Calu3 (cell line): ENCODE data around the gene QKI. TPM values are rescaled to one million over a fixed set of nuclear protein-coding genes. Genes with fewer than 3 reads are reported as not detected.

ENCODE experiments used
- BruUV-seq: library from RNA; stranded (reverse); fragments of 400-500 nt; replicated peaks from 2 replicates; lab custom pipeline; 2021; lab: Mats Ljungman, UMichigan
- CTCF ChIA-PET: fragments of 300-600 bp; sonication (Branson Sonifier 250); formaldehyde crosslinking; loops from one replicate; lab custom pipeline; 2022; ENCODE audit warnings: antibody characterized with exemption; lab: Charles Lee
- DNase-seq: peaks from one replicate; pipeline ENCODE4 v3.0.0; 2022
- H3K27ac Mint-ChIP-seq: one replicate; pipeline ENCODE4 v1.8.0; 2022; ENCODE audit warnings: mixed read lengths; ENCODE audit not compliant: unreplicated experiment
- H3K27me3 Mint-ChIP-seq: one replicate; pipeline ENCODE4 v1.8.0; 2022; ENCODE audit warnings: mixed read lengths; ENCODE audit not compliant: unreplicated experiment
- H3K36me3 Mint-ChIP-seq: one replicate; pipeline ENCODE4 v1.8.0; 2022; ENCODE audit warnings: mild to moderate bottlenecking, moderate library complexity, mixed read lengths; ENCODE audit not compliant: insufficient read depth, unreplicated experiment
- H3K4me1 Mint-ChIP-seq: one replicate; pipeline ENCODE4 v1.8.0; 2022; ENCODE audit warnings: mild to moderate bottlenecking, low read depth, mixed read lengths; ENCODE audit not compliant: unreplicated experiment
- H3K4me3 Mint-ChIP-seq: one replicate; pipeline ENCODE4 v1.8.0; 2022; ENCODE audit warnings: mild to moderate bottlenecking, low read depth, moderate library complexity, mixed read lengths; ENCODE audit not compliant: unreplicated experiment
- H3K9me3 Mint-ChIP-seq: one replicate; pipeline ENCODE4 v1.8.0; 2022; ENCODE audit warnings: low read depth, mixed read lengths; ENCODE audit not compliant: unreplicated experiment
- intact Hi-C: fragments of 100-400 bp; cut with micrococcal nuclease; formaldehyde crosslinking; loops from one replicate; pipeline ENCODE4 v1.10.0; 2022; ENCODE audit not compliant: unreplicated experiment
- total RNA-seq: library from RNA; stranded (reverse); gene quantifications from 2 replicates; pipeline ENCODE4 v1.2.3, GENCODE V29; 2022
- TF ChIP-seq, protein P1 (sequence below): fragments of 200-600 bp; IDR thresholded peaks from one replicate; pipeline ENCODE4 v1.8.0; 2022; ENCODE audit warnings: antibody characterized with exemption; ENCODE audit not compliant: unreplicated experiment

QKI gene
- total RNA-seq, 1 experiment from 2014 or later = 131 TPM

DNA sequence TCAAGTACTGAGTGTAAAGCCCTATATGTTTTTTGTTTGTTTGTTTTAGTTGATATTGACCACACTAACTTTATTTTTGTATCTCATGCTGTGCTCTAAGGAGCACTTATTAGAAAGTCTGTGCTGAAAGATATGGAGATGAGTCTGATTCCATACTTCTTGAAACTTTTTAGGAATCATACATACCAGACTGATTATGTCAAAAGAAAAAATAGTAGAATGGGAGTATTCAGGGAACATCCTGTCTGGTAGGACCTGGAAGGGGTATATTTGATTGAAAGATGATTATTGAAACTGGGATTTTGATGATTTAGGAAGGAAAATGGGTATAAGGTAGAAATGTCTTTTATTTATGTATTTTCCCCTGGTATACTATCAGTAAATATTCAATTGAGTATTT lies 111.4 kb downstream of the QKI start:
- Mint-ChIP-seq H3K9me3 (no peaks in the 10 kb centered on the region), H3K36me3 (peaks cover 10% of the 10 kb centered on the region), H3K4me1 (peaks cover 57% of the 10 kb centered on the region), H3K27me3 (no peaks in the 10 kb centered on the region), H3K4me3 (no peak overlapping the region), H3K27ac (no peak overlapping the region)
- intact Hi-C loops = loop anchor here (5.0 kb wide), 1 partner anchor 84 kb away; no protein-coding TSS in a partner anchor
- DNase-seq = no peak
- TF ChIP-seq, protein P1, sequence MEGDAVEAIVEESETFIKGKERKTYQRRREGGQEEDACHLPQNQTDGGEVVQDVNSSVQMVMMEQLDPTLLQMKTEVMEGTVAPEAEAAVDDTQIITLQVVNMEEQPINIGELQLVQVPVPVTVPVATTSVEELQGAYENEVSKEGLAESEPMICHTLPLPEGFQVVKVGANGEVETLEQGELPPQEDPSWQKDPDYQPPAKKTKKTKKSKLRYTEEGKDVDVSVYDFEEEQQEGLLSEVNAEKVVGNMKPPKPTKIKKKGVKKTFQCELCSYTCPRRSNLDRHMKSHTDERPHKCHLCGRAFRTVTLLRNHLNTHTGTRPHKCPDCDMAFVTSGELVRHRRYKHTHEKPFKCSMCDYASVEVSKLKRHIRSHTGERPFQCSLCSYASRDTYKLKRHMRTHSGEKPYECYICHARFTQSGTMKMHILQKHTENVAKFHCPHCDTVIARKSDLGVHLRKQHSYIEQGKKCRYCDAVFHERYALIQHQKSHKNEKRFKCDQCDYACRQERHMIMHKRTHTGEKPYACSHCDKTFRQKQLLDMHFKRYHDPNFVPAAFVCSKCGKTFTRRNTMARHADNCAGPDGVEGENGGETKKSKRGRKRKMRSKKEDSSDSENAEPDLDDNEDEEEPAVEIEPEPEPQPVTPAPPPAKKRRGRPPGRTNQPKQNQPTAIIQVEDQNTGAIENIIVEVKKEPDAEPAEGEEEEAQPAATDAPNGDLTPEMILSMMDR = no peak
- no TSS peak for BruUV-seq
- CTCF ChIA-PET = no interaction called here

DNA sequence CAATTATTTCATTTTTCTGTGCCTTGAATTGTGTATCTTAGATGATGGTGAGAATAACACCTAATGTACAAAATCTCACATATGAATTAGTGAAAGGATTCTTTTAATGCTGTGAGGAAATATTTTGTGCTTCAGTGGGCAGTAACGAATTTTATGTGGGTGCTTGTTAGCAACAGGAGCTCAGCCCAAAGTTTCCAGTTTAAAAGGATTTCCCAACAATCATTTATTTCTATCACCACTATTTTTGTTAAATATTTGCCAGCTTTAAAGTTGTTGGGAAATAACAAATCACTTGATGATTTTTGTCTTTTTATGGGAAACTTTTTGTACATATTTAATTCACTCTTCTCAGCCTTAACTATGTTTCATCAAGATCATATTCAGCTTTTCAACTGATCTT lies 111.8 kb downstream of the QKI start:
- intact Hi-C loops = loop anchor here (5.0 kb wide), 1 partner anchor 84 kb away; no protein-coding TSS in a partner anchor

DNA sequence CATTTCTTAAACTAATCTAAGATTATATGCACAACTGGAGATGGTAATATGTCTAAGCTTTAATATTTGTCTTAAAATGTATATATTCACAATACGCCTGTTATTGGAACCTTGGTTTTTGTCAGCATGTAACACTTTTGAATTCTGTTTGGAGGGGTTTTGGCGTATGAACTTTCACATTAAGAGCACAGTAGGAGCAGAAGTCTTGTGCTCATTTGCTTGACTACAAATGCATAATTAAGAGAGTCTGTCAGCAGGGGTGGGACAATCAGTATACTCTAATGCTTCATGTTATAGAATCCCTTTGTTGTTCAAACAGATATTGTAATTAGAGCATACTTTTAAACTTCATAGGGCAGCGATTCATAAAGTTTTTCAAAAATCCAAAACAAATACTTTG lies 112.8 kb downstream of the QKI start:
- no TSS peak for BruUV-seq
- no peaks in the 10 kb centered on the region for H3K27me3 Mint-ChIP-seq
- no peak overlapping the region for H3K27ac Mint-ChIP-seq
- peaks cover 12% of the 10 kb centered on the region for H3K36me3 Mint-ChIP-seq
- no peak for DNase-seq
- peaks cover 62% of the 10 kb centered on the region for H3K4me1 Mint-ChIP-seq
- TF ChIP-seq, protein P1 = no peak
- intact Hi-C loops = loop anchor here (5.0 kb wide), 1 partner anchor 85 kb away; no protein-coding TSS in a partner anchor
- no peaks in the 10 kb centered on the region for H3K9me3 Mint-ChIP-seq
- CTCF ChIA-PET = no interaction called here
- H3K4me3 Mint-ChIP-seq = no peak overlapping the region

More for the DNA sequence above, 111.8 kb downstream of the QKI start:
- BruUV-seq = no TSS peak
- no peak overlapping the region for H3K4me3 Mint-ChIP-seq
- DNase-seq = no peak
- H3K36me3 Mint-ChIP-seq = peaks cover 13% of the 10 kb centered on the region
- H3K9me3 Mint-ChIP-seq = no peaks in the 10 kb centered on the region
- H3K4me1 Mint-ChIP-seq = peaks cover 61% of the 10 kb centered on the region
- H3K27ac Mint-ChIP-seq = no peak overlapping the region
- H3K27me3 Mint-ChIP-seq = no peaks in the 10 kb centered on the region
- CTCF ChIA-PET = no interaction called here
- TF ChIP-seq, protein P1 = no peak

DNA sequence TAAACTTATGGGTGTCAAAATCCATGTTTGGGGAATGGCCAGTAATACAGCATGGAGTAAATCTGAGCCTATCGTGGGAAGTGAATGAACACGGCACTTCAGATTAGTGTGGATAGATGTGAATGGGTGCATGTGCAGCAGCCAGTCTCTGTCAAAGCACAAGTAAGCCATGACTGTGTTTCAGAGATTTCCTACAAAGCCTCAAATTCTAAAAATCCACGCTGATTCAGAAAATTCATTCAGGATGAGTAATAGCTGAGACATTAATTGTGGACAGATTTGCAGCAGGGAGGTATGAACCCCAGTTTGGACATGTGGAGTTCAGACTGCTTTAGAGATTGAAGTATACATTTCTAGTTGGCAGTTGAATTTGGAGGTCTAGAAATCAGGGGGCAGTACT lies 115.1 kb downstream of the QKI start:
- Mint-ChIP-seq H3K4me1 (peaks cover 51% of the 10 kb centered on the region), H3K36me3 (peaks cover 7% of the 10 kb centered on the region), H3K4me3 (no peak overlapping the region), H3K27me3 (no peaks in the 10 kb centered on the region), H3K27ac (no peak overlapping the region), H3K9me3 (no peaks in the 10 kb centered on the region)
- BruUV-seq = no TSS peak
- DNase-seq = no peak
- CTCF ChIA-PET = interaction anchor here (0.6 to 0.7 kb wide), 2 partner anchors 13 to 81 kb away, joined by 3 to 4 read pairs; no protein-coding TSS in a partner anchor
- intact Hi-C loops = loop anchor here (5.0 kb wide), 1 partner anchor 87 kb away; no protein-coding TSS in a partner anchor
- TF ChIP-seq, protein P1 = no peak
